Hepatocyte (in vitro differentiated cells): ENCODE data around the gene GOLGA8T. TPM values are rescaled to one million over a fixed set of nuclear protein-coding genes. Genes with fewer than 3 reads are reported as not detected.
A peak's percentile ranks its signal among the peaks of the same experiment; 100 is the strongest.
"Not testable (repeated sequence)": the region's sequence is repeated elsewhere in the genome, so short reads cannot be mapped to it uniquely, and the experiment has no call there.

Experiments used
- DNase-seq: peaks from one replicate; pipeline ENCODE4 v3.0.0-alpha.2; 2016; ENCODE audit warnings: low spot score
- H2AFZ ChIP-seq: fragments of 200-600 bp; sonication (generic); 2 replicates; pipeline ENCODE4 v1.6.0; 2016; ENCODE audit warnings: antibody characterized with exemption, mild to moderate bottlenecking
- H3K27ac ChIP-seq: fragments of 200-600 bp; sonication (generic); 2 replicates; pipeline ENCODE4 v1.5.1; 2016; ENCODE audit warnings: mild to moderate bottlenecking
- H3K27me3 ChIP-seq: fragments of 200-600 bp; sonication (generic); 2 replicates; pipeline ENCODE4 v1.6.1; 2016
- H3K36me3 ChIP-seq: fragments of 200-600 bp; sonication (generic); replicated peaks from 2 replicates; pipeline ENCODE4 v1.5.1; 2016; ENCODE audit warnings: low read depth; ENCODE audit not compliant: insufficient read depth
- H3K4me1 ChIP-seq: fragments of 200-600 bp; sonication (generic); 2 replicates; pipeline ENCODE4 v1.5.1; 2016; ENCODE audit warnings: mild to moderate bottlenecking, moderate library complexity; ENCODE audit not compliant: insufficient read depth
- H3K4me2 ChIP-seq: fragments of 200-600 bp; sonication (generic); 2 replicates; pipeline ENCODE4 v1.6.0; 2016
- H3K4me3 ChIP-seq: fragments of 200-600 bp; sonication (generic); 2 replicates; pipeline ENCODE4 v1.5.1; 2016; ENCODE audit warnings: mild to moderate bottlenecking
- H3K79me2 ChIP-seq: fragments of 200-600 bp; sonication (generic); 2 replicates; pipeline ENCODE4 v1.6.0; 2017; ENCODE audit warnings: mild to moderate bottlenecking
- H3K9me2 ChIP-seq: fragments of 200-600 bp; sonication (generic); replicated peaks from 2 replicates; pipeline ENCODE4 v1.6.0; 2017; ENCODE audit warnings: mild to moderate bottlenecking; ENCODE audit not compliant: insufficient read depth
- H3K9me3 ChIP-seq: fragments of 200-600 bp; sonication (generic); 2 replicates; pipeline ENCODE4 v1.5.1; 2016; ENCODE audit warnings: low read depth, mild to moderate bottlenecking
- H4K20me1 ChIP-seq: fragments of 200-600 bp; sonication (generic); 2 replicates; pipeline ENCODE4 v1.6.0; 2016; ENCODE audit warnings: mild to moderate bottlenecking; ENCODE audit not compliant: insufficient read depth, poor library complexity, severe bottlenecking
- WGBS: methylation state at CpG from one replicate; pipeline ENCODE4 v1.1.6; 2016; ENCODE audit warnings: low lambda C conversion rate; ENCODE audit errors: missing lambda C conversion rate; 5-methylcytosine and 5-hydroxymethylcytosine counted together
- polyA plus RNA-seq: library from polyadenylated mRNA; unstranded; fragments of >200 nt; fragmentation: Nextera tagmentation; extraction: Ambion mirVana; gene quantifications from 2 replicates; pipeline ENCODE4 v1.2.1, GENCODE V29; 2016
- total RNA-seq: library from RNA; depleted of rRNA; stranded (reverse); fragments of >200 nt; gene quantifications from 2 replicates; pipeline ENCODE4 v1.2.3, GENCODE V29; 2014

Gene GOLGA8T, protein sequence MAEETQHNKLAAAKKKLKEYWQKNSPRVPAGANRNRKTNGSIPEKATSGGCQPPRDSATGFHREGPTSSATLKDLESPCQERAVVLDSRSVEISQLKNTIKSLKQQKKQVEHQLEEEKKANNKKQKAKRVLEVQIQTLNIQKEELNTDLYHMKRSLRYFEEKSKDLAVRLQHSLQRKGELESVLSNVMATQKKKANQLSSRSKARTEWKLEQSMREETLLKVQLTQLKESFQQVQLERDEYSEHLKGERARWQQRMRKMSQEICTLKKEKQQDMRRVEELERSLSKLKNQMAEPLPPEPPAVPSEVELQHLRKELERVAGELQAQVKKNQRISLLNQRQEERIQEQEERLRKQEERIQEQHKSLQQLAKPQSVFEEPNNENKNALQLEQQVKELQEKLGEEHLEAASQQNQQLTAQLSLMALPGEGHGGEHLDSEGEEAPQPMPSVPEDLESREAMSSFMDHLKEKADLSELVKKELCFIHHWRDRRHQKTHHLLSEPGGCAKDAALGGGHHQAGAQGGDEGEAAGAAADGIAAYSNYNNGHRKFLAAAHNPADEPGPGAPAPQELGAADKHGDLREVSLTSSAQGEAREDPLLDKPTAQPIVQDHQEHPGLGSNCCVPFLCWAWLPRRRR
- not detected in 2 replicates for total RNA-seq
- polyA plus RNA-seq: not detected in 2 replicates

DNA sequence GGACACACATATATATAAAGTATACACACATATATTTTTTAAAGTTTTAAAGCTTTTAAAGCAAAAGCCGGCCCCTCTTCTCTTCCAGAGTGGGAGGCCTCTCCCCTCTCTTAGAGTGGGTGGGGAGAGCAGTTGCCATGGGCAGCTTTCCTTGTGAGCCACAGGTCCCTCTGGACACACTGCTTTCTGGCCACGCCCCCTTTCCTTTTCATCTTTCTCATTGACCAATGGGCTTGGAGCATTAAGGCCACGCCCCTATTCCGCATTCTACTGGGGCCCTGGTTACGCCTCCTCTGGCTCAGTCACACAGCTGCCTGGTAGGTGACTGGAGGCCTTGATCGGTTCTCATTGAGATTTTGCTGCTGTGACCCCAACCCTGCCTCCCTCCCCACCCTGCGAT, at the start of gene GOLGA8T:
Gene GOLGA8T (plus strand): TSS at position 301 of the 400 bp plus-strand sequence. CDS start 98 bp downstream, at position 399.
- H3K9me3 ChIP-seq, H3K4me3 ChIP-seq, DNase-seq, H3K36me3 ChIP-seq, H3K4me2 ChIP-seq, H3K79me2 ChIP-seq, H3K4me1 ChIP-seq, H4K20me1 ChIP-seq, H3K27me3 ChIP-seq, H2AFZ ChIP-seq, H3K9me2 ChIP-seq, H3K27ac ChIP-seq: not testable (repeated sequence)
- no CpG with 5 or more reads among the region's 7 CpGs for WGBS

DNA sequence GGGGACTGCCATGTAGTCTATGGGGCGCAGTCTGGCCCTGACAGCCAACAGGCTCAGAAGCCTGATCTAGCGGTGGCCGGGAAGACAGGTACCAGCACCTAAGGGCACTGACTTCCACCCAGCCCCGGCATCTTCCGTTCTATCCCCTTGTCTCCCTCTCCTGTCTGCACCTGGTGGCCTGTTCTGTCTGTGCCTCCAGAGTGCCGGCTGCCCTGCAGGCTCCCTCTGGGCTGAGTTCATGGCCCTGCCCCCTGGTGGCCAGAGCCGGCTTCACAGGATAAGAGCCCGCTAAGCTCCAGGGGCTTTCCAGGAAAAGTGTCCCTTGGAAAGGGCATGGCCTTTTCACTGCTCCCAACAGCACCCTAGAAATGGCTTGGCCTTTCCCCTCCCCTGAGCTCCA, 37.0 kb upstream of the GOLGA8T start:
- H3K27me3 ChIP-seq, H3K4me1 ChIP-seq, H3K27ac ChIP-seq, H4K20me1 ChIP-seq, H3K9me3 ChIP-seq, DNase-seq, H3K9me2 ChIP-seq, H3K79me2 ChIP-seq, H3K4me2 ChIP-seq, H3K36me3 ChIP-seq, H3K4me3 ChIP-seq, H2AFZ ChIP-seq: not testable (repeated sequence)
- WGBS: no CpG with 5 or more reads among the region's 8 CpGs

DNA sequence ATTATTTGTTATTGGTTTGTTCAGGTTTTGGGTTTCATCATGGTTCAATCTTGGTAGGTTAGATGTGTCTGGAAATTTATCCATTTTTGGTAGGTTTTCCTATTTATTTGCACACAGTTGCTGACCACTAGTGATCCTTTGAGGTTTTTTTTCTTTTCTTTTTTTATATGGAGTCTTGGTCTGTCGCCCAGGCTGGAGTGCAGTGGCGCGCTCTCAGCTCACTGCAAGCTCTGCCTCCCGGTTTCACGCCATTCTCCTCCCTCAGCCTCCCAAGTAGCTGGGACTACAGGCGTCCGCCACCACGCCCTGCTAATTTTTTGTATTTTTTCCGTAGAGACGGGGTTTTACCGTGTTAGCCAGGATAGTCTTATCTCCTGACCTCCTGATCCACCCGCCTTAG, 32.0 kb upstream of the GOLGA8T start:
- H3K36me3 ChIP-seq, H3K27me3 ChIP-seq, H4K20me1 ChIP-seq, H3K27ac ChIP-seq, DNase-seq, H3K4me1 ChIP-seq, H3K4me3 ChIP-seq, H3K79me2 ChIP-seq, H2AFZ ChIP-seq, H3K9me3 ChIP-seq, H3K4me2 ChIP-seq, H3K9me2 ChIP-seq: not testable (repeated sequence)
- no CpG with 5 or more reads among the region's 12 CpGs for WGBS

DNA sequence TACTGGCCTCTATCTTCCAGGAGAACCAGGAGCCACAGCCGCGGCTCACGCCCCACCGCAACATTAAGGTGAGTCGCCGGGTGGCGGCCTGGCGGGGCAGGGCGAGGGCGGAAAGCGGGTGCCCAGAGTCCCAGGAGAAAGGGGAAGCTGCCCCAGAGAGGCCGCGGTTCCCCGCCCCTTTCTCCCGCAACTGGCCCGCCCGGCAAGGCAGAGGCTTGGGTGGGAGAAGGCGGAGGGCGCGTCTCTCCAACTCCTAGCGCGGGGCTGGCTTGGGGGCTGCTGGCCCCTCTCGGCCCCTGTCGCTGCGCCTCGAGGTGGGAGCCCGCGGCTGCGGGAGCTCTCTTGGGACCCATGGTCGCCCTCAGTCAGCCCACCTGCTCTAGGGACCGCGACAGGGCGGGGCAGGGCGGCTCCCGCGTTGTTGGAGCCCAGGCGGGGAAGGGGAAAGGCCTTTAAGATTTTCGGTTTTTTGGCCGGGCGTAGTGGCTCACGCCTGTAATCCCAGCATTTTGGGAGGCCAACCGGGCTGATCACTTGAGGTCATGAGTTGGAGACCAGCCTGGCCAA, 30.8 kb upstream of the GOLGA8T start:
- not testable (repeated sequence) for H3K9me2 ChIP-seq, H3K4me3 ChIP-seq, H2AFZ ChIP-seq, H3K27ac ChIP-seq, H4K20me1 ChIP-seq, H3K36me3 ChIP-seq, H3K9me3 ChIP-seq, H3K4me1 ChIP-seq, H3K27me3 ChIP-seq, H3K79me2 ChIP-seq, DNase-seq
- peak overlapping the region; percentile 60 for H3K4me2 ChIP-seq
- no CpG with 5 or more reads among the region's 42 CpGs for WGBS

DNA sequence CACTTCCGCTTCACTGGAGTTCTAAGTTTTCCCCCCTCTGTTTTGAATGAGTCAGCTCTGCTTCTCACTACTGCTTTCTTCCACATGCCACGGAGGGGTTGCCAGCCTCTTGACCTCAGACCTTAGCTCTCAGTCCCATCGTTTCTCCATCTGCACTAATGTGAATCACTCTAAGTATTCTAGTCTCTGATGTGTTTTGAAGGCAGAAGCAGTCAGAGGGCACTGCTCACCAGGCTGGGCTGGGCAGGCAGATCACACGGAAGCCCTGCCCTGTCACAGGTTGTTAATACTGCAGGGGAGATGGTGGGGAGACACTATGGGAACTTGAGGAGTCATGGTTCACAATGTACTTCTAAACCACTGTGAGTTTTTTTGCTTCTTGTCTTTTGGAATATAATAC, 24.3 kb upstream of the GOLGA8T start:
- WGBS: no CpG with 5 or more reads among the region's 4 CpGs
- not testable (repeated sequence) for H4K20me1 ChIP-seq, H3K9me2 ChIP-seq, H3K27me3 ChIP-seq, H3K27ac ChIP-seq, H3K4me3 ChIP-seq, H3K36me3 ChIP-seq, DNase-seq, H3K9me3 ChIP-seq, H3K4me2 ChIP-seq, H3K79me2 ChIP-seq, H3K4me1 ChIP-seq, H2AFZ ChIP-seq

DNA sequence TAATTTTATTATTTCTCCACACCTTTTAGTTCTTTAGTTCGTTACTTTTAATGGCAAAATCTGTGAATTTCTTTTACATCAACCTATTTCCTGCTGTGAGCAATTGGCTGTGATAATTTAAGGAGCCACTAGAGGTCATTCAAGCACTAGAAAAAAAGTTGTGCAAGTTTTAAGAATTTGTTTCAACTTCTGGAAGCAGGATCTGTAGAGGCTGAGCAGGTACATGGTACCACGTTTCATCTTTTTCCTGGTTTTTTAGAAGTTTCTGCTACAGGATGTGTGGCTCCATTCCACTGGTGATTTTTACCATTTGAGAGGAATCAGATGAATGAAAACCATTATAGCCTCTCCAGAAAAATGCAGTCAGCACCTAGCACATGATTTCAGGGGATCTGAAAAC, 4.8 kb upstream of the GOLGA8T start:
- H3K27ac ChIP-seq, H3K36me3 ChIP-seq, H4K20me1 ChIP-seq, H3K4me2 ChIP-seq, H3K4me1 ChIP-seq, H3K9me3 ChIP-seq, H3K4me3 ChIP-seq, H3K27me3 ChIP-seq, H2AFZ ChIP-seq, DNase-seq, H3K79me2 ChIP-seq, H3K9me2 ChIP-seq: not testable (repeated sequence)
- 0% methylated on average over 1 of the region's 2 CpGs for WGBS

DNA sequence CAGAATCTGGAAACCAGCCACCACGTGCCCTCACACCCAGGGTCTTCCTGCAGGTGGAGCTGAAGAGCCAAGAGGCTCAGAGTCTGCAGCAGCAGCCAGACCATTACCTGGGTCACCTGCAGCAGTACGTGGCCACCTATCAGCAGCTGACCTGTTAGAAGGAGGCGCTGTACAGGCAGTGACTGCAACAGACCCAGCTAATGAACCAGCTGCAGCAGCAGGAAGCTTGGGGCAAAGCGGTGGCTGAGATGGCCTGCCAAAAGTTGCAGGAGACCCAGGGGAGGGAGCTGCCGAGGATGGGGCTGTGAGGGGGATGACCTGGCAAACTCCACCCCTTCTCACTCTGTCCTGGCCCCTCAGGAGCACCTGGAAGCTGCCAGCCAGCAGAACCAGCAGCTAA, 8.4 kb downstream of the GOLGA8T start:
- WGBS: 21% methylated on average over 3 of the region's 5 CpGs
- H3K9me3 ChIP-seq, H3K4me2 ChIP-seq, H3K4me1 ChIP-seq, H4K20me1 ChIP-seq, H3K36me3 ChIP-seq, DNase-seq, H2AFZ ChIP-seq, H3K4me3 ChIP-seq, H3K9me2 ChIP-seq, H3K79me2 ChIP-seq, H3K27me3 ChIP-seq, H3K27ac ChIP-seq: not testable (repeated sequence)

DNA sequence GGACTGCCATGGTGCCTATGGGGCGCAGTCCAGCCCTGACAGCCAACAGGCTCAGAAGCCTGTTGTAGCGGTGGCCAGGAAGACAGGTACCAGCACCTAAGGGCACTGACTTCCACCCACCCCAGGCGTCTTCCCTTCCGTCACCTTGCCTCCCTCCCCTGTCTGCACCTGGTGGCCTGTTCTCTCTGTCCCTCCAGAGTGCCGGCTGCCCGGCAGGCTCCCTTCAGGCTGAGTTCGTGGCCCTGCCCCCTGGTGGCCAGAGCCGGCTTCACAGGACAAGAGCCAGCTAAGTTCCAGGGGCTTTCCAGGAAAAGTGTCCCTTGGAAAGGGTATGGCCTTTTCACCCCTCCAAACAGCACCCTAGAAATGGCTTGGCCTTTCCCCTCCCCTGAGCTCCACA, 15.0 kb downstream of the GOLGA8T start:
- H3K27ac ChIP-seq, H3K9me2 ChIP-seq, H3K79me2 ChIP-seq, H3K36me3 ChIP-seq, H3K4me2 ChIP-seq, H3K9me3 ChIP-seq, H3K4me3 ChIP-seq, H4K20me1 ChIP-seq, H3K4me1 ChIP-seq, H3K27me3 ChIP-seq, H2AFZ ChIP-seq, DNase-seq: not testable (repeated sequence)
- no CpG with 5 or more reads among the region's 8 CpGs for WGBS
